WTC11 (cell line): ENCODE results near the gene BEX4. TPM values are rescaled to one million over a fixed set of nuclear protein-coding genes. Genes with fewer than 3 reads are reported as not detected.

Source experiments
- ATAC-seq: fragments of 200-7000 bp; cut with Tn5 transposase; 2 replicates; pipeline ENCODE4 v1.10.0; 2021; ENCODE audit warnings: mild to moderate bottlenecking, moderate library complexity
- CTCF ChIA-PET: fragments of 300-600 bp; sonication (Branson Sonifier 250); formaldehyde crosslinking; loops from one replicate; lab custom pipeline; 2021; ENCODE audit warnings: antibody characterized with exemption; lab: Charles Lee
- POLR2A ChIA-PET: fragments of 350-600 bp; sonication (Branson Sonifier 250); formaldehyde crosslinking; loops from one replicate; lab custom pipeline; 2021; ENCODE audit warnings: antibody characterized with exemption; lab: Charles Lee
- DNase-seq: peaks from one replicate; pipeline ENCODE4 v3.0.0; 2021; ENCODE audit warnings: low spot score
- H3K27ac Mint-ChIP-seq: 2 replicates; pipeline ENCODE4 v1.8.0; 2021; ENCODE audit warnings: mixed read lengths
- H3K27me3 Mint-ChIP-seq: 2 replicates; pipeline ENCODE4 v1.8.0; 2021; ENCODE audit warnings: low read depth, mild to moderate bottlenecking, moderate library complexity, mixed read lengths
- H3K36me3 Mint-ChIP-seq: 2 replicates; pipeline ENCODE4 v1.8.0; 2021; ENCODE audit warnings: mixed read lengths
- H3K4me1 Mint-ChIP-seq: 2 replicates; pipeline ENCODE4 v1.8.0; 2022; ENCODE audit warnings: mixed read lengths
- H3K4me3 Mint-ChIP-seq: 2 replicates; pipeline ENCODE4 v1.8.0; 2021; ENCODE audit warnings: mild to moderate bottlenecking, moderate library complexity, mixed read lengths
- H3K9me3 Mint-ChIP-seq: 2 replicates; pipeline ENCODE4 v1.8.0; 2021; ENCODE audit warnings: mixed read lengths
- AFF4 ChIP-seq: sonication (generic); formaldehyde crosslinking; IDR thresholded peaks from 2 replicates; pipeline ENCODE4 v1.8.1; 2023; ENCODE audit warnings: mild to moderate bottlenecking, missing genetic modification reagents, borderline replicate concordance
- CBFB ChIP-seq: sonication (generic); formaldehyde crosslinking; IDR thresholded peaks from 2 replicates; pipeline ENCODE4 v1.8.1; 2022; ENCODE audit warnings: mild to moderate bottlenecking, low read depth, missing genetic modification reagents
- EMX1 ChIP-seq: fragments of 250-450 bp; sonication (Bioruptor Pico); IDR thresholded peaks from 2 replicates; pipeline ENCODE4 v1.8.0; 2021; ENCODE audit warnings: mild to moderate bottlenecking
- FOXK1 ChIP-seq: sonication (generic); formaldehyde crosslinking; IDR thresholded peaks from 2 replicates; pipeline ENCODE4 v1.8.0; 2022; ENCODE audit warnings: mild to moderate bottlenecking, moderate library complexity, missing genetic modification reagents
- HMGA2 ChIP-seq: fragments of 250-450 bp; sonication (Bioruptor Pico); IDR thresholded peaks from 2 replicates; pipeline ENCODE4 v1.4.0; 2021; ENCODE audit warnings: mild to moderate bottlenecking, moderate library complexity
- JUN ChIP-seq: sonication (generic); formaldehyde crosslinking; IDR thresholded peaks from 2 replicates; pipeline ENCODE4 v1.8.0; 2023; ENCODE audit warnings: mild to moderate bottlenecking, missing genetic modification reagents
- MXD4 ChIP-seq: fragments of 250-450 bp; sonication (Bioruptor Pico); IDR thresholded peaks from 2 replicates; pipeline ENCODE4 v1.8.0; 2021; ENCODE audit warnings: mild to moderate bottlenecking, moderate library complexity, borderline replicate concordance
- NR3C1 ChIP-seq: sonication (generic); formaldehyde crosslinking; conservative IDR thresholded peaks from 2 replicates; pipeline ENCODE4 v1.8.1; 2023; ENCODE audit warnings: low read depth, mild to moderate bottlenecking, missing genetic modification reagents
- RORB ChIP-seq: fragments of 250-450 bp; sonication (Bioruptor Pico); IDR thresholded peaks from 2 replicates; pipeline ENCODE4 v1.9.0; 2021; ENCODE audit warnings: mild to moderate bottlenecking
- SMAD3 ChIP-seq: sonication (generic); formaldehyde crosslinking; IDR thresholded peaks from 2 replicates; pipeline ENCODE4 v1.8.0; 2022; ENCODE audit warnings: missing genetic modification reagents, mild to moderate bottlenecking, borderline replicate concordance
- SMAD4 ChIP-seq: sonication (generic); formaldehyde crosslinking; IDR thresholded peaks from 2 replicates; pipeline ENCODE4 v1.8.0; 2022; ENCODE audit warnings: mild to moderate bottlenecking, missing genetic modification reagents
- TEAD1 ChIP-seq: sonication (generic); formaldehyde crosslinking; IDR thresholded peaks from 2 replicates; pipeline ENCODE4 v1.8.0; 2022; ENCODE audit warnings: mild to moderate bottlenecking, missing genetic modification reagents
- ZBTB21 ChIP-seq: sonication (generic); formaldehyde crosslinking; IDR thresholded peaks from 2 replicates; pipeline ENCODE4 v1.8.1; 2023; ENCODE audit warnings: mild to moderate bottlenecking, missing genetic modification reagents, borderline replicate concordance
- ZNF232 ChIP-seq: sonication (generic); formaldehyde crosslinking; IDR thresholded peaks from 2 replicates; pipeline ENCODE4 v1.8.0; 2022; ENCODE audit warnings: mild to moderate bottlenecking, missing genetic modification reagents
- ZNF263 ChIP-seq: sonication (generic); formaldehyde crosslinking; IDR thresholded peaks from 2 replicates; pipeline ENCODE4 v1.8.1; 2022; ENCODE audit warnings: low read depth, mild to moderate bottlenecking, moderate library complexity, missing genetic modification reagents
- ZNF281 ChIP-seq: sonication (generic); formaldehyde crosslinking; IDR thresholded peaks from 2 replicates; pipeline ENCODE4 v1.8.0; 2023; ENCODE audit warnings: mild to moderate bottlenecking, missing genetic modification reagents
- ZNF416 ChIP-seq: fragments of 250-450 bp; sonication (Bioruptor Pico); IDR thresholded peaks from 2 replicates; pipeline ENCODE4 v1.9.0; 2021; ENCODE audit warnings: mild to moderate bottlenecking, inconsistent platforms
- ZNF423 ChIP-seq: fragments of 250-450 bp; sonication (Bioruptor Pico); IDR thresholded peaks from 2 replicates; pipeline ENCODE4 v2.1.2; 2022; ENCODE audit warnings: mild to moderate bottlenecking, moderate library complexity
- ZSCAN18 ChIP-seq: fragments of 250-450 bp; sonication (Bioruptor Pico); IDR thresholded peaks from 2 replicates; pipeline ENCODE4 v2.1.2; 2022; ENCODE audit warnings: mild to moderate bottlenecking, moderate library complexity
- total RNA-seq: library from RNA; stranded (reverse); gene quantifications from 3 replicates; pipeline ENCODE4 v1.2.3, GENCODE V29; 2021
- TF ChIP-seq, protein P1 (sequence below): sonication (generic); formaldehyde crosslinking; IDR thresholded peaks from 2 replicates; pipeline ENCODE4 v1.8.0; 2022; ENCODE audit warnings: mild to moderate bottlenecking, missing genetic modification reagents
- TF ChIP-seq, protein P2 (sequence below): sonication (generic); formaldehyde crosslinking; IDR thresholded peaks from 2 replicates; pipeline ENCODE4 v1.8.1; 2022; ENCODE audit warnings: low read depth, missing genetic modification reagents, borderline replicate concordance
- TF ChIP-seq, protein P3 (sequence below): sonication (generic); formaldehyde crosslinking; IDR thresholded peaks from 2 replicates; pipeline ENCODE4 v1.8.1; 2023; ENCODE audit warnings: mild to moderate bottlenecking, missing genetic modification reagents

Gene BEX4
- total RNA-seq, 1 experiment from 2014 or later: 57.9 TPM

- ATAC-seq (no peak), DNase-seq (no peak)
- TF ChIP-seq FOXK1 (CRISPR knock-in tag) (no peak), SMAD4 (CRISPR knock-in tag) (no peak), ZNF263 (CRISPR knock-in tag) (no peak), MXD4 (no peak), SMAD3 (CRISPR knock-in tag) (no peak), NR3C1 (no peak), CBFB (CRISPR knock-in tag) (no peak)
- TF ChIP-seq, protein P1, sequence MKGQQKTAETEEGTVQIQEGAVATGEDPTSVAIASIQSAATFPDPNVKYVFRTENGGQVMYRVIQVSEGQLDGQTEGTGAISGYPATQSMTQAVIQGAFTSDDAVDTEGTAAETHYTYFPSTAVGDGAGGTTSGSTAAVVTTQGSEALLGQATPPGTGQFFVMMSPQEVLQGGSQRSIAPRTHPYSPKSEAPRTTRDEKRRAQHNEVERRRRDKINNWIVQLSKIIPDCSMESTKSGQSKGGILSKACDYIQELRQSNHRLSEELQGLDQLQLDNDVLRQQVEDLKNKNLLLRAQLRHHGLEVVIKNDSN (CRISPR knock-in tag): no peak
- TF ChIP-seq, protein P2, sequence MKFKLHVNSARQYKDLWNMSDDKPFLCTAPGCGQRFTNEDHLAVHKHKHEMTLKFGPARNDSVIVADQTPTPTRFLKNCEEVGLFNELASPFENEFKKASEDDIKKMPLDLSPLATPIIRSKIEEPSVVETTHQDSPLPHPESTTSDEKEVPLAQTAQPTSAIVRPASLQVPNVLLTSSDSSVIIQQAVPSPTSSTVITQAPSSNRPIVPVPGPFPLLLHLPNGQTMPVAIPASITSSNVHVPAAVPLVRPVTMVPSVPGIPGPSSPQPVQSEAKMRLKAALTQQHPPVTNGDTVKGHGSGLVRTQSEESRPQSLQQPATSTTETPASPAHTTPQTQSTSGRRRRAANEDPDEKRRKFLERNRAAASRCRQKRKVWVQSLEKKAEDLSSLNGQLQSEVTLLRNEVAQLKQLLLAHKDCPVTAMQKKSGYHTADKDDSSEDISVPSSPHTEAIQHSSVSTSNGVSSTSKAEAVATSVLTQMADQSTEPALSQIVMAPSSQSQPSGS (CRISPR knock-in tag): no peak
- TF ChIP-seq, protein P3, sequence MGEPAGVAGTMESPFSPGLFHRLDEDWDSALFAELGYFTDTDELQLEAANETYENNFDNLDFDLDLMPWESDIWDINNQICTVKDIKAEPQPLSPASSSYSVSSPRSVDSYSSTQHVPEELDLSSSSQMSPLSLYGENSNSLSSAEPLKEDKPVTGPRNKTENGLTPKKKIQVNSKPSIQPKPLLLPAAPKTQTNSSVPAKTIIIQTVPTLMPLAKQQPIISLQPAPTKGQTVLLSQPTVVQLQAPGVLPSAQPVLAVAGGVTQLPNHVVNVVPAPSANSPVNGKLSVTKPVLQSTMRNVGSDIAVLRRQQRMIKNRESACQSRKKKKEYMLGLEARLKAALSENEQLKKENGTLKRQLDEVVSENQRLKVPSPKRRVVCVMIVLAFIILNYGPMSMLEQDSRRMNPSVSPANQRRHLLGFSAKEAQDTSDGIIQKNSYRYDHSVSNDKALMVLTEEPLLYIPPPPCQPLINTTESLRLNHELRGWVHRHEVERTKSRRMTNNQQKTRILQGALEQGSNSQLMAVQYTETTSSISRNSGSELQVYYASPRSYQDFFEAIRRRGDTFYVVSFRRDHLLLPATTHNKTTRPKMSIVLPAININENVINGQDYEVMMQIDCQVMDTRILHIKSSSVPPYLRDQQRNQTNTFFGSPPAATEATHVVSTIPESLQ (CRISPR knock-in tag): no peak
- H3K27me3 Mint-ChIP-seq: no peaks in the 10 kb centered on the region; the same call in 1 of the 2 replicates
- peaks cover 7% of the 10 kb centered on the region for H3K36me3 Mint-ChIP-seq
- H3K9me3 Mint-ChIP-seq: no peaks in the 10 kb centered on the region
- CTCF ChIA-PET: no interaction called here
- H3K4me1 Mint-ChIP-seq: peaks cover 24% of the 10 kb centered on the region
- no peak overlapping the region for H3K4me3 Mint-ChIP-seq
- POLR2A ChIA-PET: no interaction called here
- H3K27ac Mint-ChIP-seq: no peak overlapping the region
Measured at GRCh38 chrX:103249805-103250204, 34.9 kb downstream of the BEX4 start.

- H3K27ac Mint-ChIP-seq: no peak overlapping the region
- TF ChIP-seq RORB (no peak), ZNF423 (CRISPR knock-in tag) (no peak), ZNF232 (CRISPR knock-in tag) (no peak), AFF4 (CRISPR knock-in tag) (no peak), ZSCAN18 (no peak), ZNF281 (CRISPR knock-in tag) (no peak), TEAD1 (CRISPR knock-in tag) (no peak), HMGA2 (CRISPR knock-in tag) (no peak), ZBTB21 (CRISPR knock-in tag) (no peak), EMX1 (no peak), JUN (CRISPR knock-in tag) (no peak), ZNF416 (CRISPR knock-in tag) (no peak), SMAD3 (CRISPR knock-in tag) (no peak)
- TF ChIP-seq, protein P1 (CRISPR knock-in tag): no peak
Measured at GRCh38 chrX:103250977-103251376, 36.1 kb downstream of the BEX4 start.

More at GRCh38 chrX:103250977-103251376, 36.1 kb downstream of the BEX4 start:
- no peak for DNase-seq
- Mint-ChIP-seq H3K27me3 (no peaks in the 10 kb centered on the region; the same call in 1 of the 2 replicates), H3K4me1 (peaks cover 31% of the 10 kb centered on the region), H3K9me3 (no peaks in the 10 kb centered on the region), H3K36me3 (peaks cover 7% of the 10 kb centered on the region), H3K4me3 (no peak overlapping the region)
- no peak for ATAC-seq
- ChIA-PET CTCF (interaction anchor here (1.1 kb wide), 1 partner anchor 213 kb away, joined by 3 read pairs; no protein-coding TSS in a partner anchor), POLR2A (no interaction called here)
